Measurements from ENCODE around the gene CNOT9. TPM values are rescaled to one million over a fixed set of nuclear protein-coding genes. Genes with fewer than 3 reads are reported as not detected.
A peak's percentile ranks its signal among the peaks of the same experiment; 100 is the strongest.

Gene CNOT9
- 45.8 and 46.0 TPM in 2 replicates for total RNA-seq (2021)
- Bru-seq, nascent RNA, result percentile 92 among the genes with signal in this experiment
- BruChase-seq, experiment 1, labeled RNA remaining after a 2-hour chase, result percentile 92 among the genes with signal in this experiment
- percentile 93 among the genes with signal in this experiment for BruChase-seq, experiment 2, labeled RNA remaining after a 6-hour chase
- long read RNA-seq, full-length matches to known transcripts, result 14 of 23 reads
- long read RNA-seq, partial matches to known transcripts, result 0 of 23 reads
- long read RNA-seq, other reads (novel, unspliced or antisense), result 9 of 23 reads

GRCh38 chr2:218568190-218569037 lies at the start of gene CNOT9, which contains the start of gene USP37:
Gene CNOT9 (plus strand): TSS chr2:218568839. CDS start chr2:218568955, 116 bp downstream.
Gene USP37 (minus strand): TSS chr2:218568351. CDS start chr2:218558653, 9,698 bp downstream.
- Histone ChIP-seq H3K4me3 (peak within 1 kb of the TSS; percentile 90), H4K20me1 (ENCODE audit: insufficient read depth) (peaks cover 18% of the 10 kb centered on the region; the same call in 1 of the 2 replicates), H3F3A (ENCODE audit: insufficient read depth, low read depth) (peaks cover 12% of the 10 kb centered on the region), H3K4me2 (peak within 1 kb of the TSS; percentile 99), H3K27ac (peak within 1 kb of the TSS; percentile 81), H2AFZ (peak within 1 kb of the TSS; percentile 97), H3K4me1 (replicated peaks; ENCODE audit: insufficient read depth) (peaks cover 29% of the 10 kb centered on the region), H3K36me3 (ENCODE audit: low read depth) (peaks cover 17% of the 10 kb centered on the region; the same call in 1 of the 2 replicates), H3K79me2 (ENCODE audit: low read depth) (peaks cover 82% of the 10 kb centered on the region), H3K9me3 (ENCODE audit: insufficient read depth, low read depth) (no peaks in the 10 kb centered on the region), H3K27me3 (ENCODE audit: insufficient read depth, low read depth) (no peaks in the 10 kb centered on the region), H3K9me2 (ENCODE audit: insufficient read depth) (no peaks in the 10 kb centered on the region)
- peak; percentile 91 to 99 for DNase-seq
- intact Hi-C loops (cut with micrococcal nuclease; ENCODE audit: unreplicated experiment), result loop anchor here (1.0 to 5.0 kb wide), 4 partner anchors 90 to 281 kb away; partner anchors contain the start of genes BCS1L, TMBIM1 and ZNF142
- BruUV-seq (replicated peaks), result no TSS peak
- TF ChIP-seq CTCF (conservative IDR thresholded peaks at IDR 0.05) (no peak), EZH2 (IDR thresholded peaks at IDR 0.05; ENCODE audit: low read depth) (no peak)
- POLR2A ChIA-PET (ENCODE audit: unreplicated experiment), result interaction anchor here (0.6 kb wide), 1 partner anchor 159 kb away, joined by 5 read pairs; no protein-coding TSS in a partner anchor
- CTCF ChIA-PET, result no interaction called here

- intact Hi-C loops (cut with micrococcal nuclease; ENCODE audit: unreplicated experiment), result no loop called here
Measured at GRCh38 chr2:218518876-218519275, 49.8 kb upstream of the CNOT9 start.

More at GRCh38 chr2:218518876-218519275, 49.8 kb upstream of the CNOT9 start:
- no peaks in the 10 kb centered on the region for H3K36me3 ChIP-seq (ENCODE audit: low read depth)
- no peaks in the 10 kb centered on the region for H3K79me2 ChIP-seq (ENCODE audit: low read depth)
- no peaks in the 10 kb centered on the region; the same call in 1 of the 2 replicates for H3F3A ChIP-seq (ENCODE audit: insufficient read depth, low read depth)
- DNase-seq, result no peak
- POLR2A ChIA-PET (ENCODE audit: unreplicated experiment), result no interaction called here
- H3K4me1 ChIP-seq (replicated peaks; ENCODE audit: insufficient read depth), result no peaks in the 10 kb centered on the region
- H3K9me3 ChIP-seq (ENCODE audit: insufficient read depth, low read depth), result no peaks in the 10 kb centered on the region
- no peak overlapping the region for H3K27ac ChIP-seq
- no peaks in the 10 kb centered on the region for H4K20me1 ChIP-seq (ENCODE audit: insufficient read depth)
- H3K4me2 ChIP-seq, result no peak overlapping the region
- no peaks in the 10 kb centered on the region for H3K9me2 ChIP-seq (ENCODE audit: insufficient read depth)
- no TSS peak for BruUV-seq (replicated peaks)
- no peak overlapping the region for H2AFZ ChIP-seq
- no peaks in the 10 kb centered on the region for H3K27me3 ChIP-seq (ENCODE audit: insufficient read depth, low read depth)
- H3K4me3 ChIP-seq, result no peak overlapping the region
- TF ChIP-seq CTCF (conservative IDR thresholded peaks at IDR 0.05) (no peak), EZH2 (IDR thresholded peaks at IDR 0.05; ENCODE audit: low read depth) (no peak)
- CTCF ChIA-PET, result no interaction called here

Data from PC-9 (cell line).